D721Med (cell line): ENCODE results near the gene F11R.

Experiments used
- DNase-seq: peaks from one replicate; pipeline ENCODE4 v3.0.0; 2011; ENCODE audit warnings: low spot score; ENCODE audit not compliant: insufficient read length
- FAIRE-seq: peaks from 2 replicates; lab custom pipeline; 2011; peaks lifted over from hg19 to GRCh38; lab: Jason Lieb, UNC
- TF ChIP-seq, protein P1 (sequence below): IDR thresholded peaks from 2 replicates; pipeline ENCODE4 v1.5.1; 2012; ENCODE audit warnings: mild to moderate bottlenecking, control low read depth; ENCODE audit not compliant: insufficient read depth; ENCODE audit errors: missing control alignments

Gene F11R

DNA sequence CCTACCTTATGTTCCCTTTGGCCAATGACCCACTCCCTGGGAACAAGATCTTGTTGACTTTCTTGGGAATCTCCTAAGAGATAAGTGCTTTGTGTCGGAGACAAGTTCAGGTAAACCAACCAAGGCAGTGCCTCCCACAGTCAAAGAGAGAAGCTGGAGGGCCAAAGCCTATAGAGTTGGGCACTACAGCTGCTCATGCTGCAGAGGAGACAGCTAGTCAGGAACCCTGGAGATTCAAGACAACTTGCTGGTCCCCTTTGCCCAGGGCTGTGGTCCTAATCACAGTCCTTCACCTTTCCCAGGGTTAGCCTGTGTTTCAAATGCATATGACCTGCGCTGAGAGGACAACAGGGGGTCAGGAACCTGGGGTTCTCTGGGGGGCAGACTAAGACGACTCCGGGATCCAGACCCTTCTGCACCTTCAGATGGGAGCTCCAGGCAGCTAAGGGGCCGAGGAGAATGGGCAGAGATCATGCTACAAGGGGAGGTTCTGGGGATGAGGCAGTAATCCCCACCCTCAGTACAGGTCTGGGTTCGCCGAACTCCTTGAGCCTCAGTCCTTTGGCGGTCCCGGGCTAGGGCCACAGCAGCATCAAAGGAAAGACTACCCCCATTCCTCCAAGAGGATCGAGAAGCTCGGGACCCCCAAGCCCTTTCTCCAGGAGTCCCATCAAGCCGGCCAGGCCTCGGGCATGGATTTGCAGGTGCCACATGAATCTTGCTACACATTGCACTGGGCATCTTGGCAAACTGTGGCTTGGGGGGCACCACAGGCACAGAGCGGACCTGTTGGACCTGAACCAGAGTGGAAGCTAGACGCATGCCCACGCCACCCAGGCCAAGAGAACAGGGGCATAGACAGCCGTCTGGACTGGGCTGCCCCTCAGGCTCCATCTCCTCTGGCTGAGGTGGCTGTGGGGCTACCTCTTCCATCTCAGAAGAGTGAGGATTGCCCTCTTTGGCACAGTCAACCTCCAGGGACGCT, 26.8 kb upstream of the F11R start:
- FAIRE-seq (no peak), DNase-seq (no peak)
- TF ChIP-seq, protein P1, sequence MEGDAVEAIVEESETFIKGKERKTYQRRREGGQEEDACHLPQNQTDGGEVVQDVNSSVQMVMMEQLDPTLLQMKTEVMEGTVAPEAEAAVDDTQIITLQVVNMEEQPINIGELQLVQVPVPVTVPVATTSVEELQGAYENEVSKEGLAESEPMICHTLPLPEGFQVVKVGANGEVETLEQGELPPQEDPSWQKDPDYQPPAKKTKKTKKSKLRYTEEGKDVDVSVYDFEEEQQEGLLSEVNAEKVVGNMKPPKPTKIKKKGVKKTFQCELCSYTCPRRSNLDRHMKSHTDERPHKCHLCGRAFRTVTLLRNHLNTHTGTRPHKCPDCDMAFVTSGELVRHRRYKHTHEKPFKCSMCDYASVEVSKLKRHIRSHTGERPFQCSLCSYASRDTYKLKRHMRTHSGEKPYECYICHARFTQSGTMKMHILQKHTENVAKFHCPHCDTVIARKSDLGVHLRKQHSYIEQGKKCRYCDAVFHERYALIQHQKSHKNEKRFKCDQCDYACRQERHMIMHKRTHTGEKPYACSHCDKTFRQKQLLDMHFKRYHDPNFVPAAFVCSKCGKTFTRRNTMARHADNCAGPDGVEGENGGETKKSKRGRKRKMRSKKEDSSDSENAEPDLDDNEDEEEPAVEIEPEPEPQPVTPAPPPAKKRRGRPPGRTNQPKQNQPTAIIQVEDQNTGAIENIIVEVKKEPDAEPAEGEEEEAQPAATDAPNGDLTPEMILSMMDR: no peak

DNA sequence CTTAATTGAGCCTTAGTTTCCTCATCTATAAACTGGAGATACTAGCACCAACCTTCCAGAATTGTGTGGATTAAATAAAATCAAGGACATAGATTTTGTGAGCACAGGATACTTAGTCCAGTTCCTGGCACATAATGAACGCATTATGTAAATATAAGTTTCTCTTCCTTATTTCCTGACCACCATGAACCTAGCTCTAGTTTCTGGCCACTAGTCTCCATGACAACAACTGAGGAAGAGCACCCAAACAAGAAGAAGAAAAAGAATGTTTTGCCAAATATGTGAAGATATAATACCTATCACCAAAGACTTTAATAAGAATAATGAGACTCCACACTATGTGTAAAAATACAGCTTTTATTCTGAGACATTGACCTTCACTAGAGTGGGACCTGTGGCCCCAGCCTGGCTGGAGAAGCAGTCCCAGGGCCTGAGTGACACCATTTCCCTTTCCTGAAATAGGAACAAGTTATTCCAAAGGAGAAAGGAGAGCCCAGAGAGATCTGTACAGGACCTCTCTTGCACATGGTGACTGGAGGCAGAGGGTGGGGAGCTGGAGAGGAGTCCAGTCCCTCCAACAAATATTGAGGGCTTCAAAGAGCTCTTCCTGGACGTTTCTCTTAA, 25.8 kb upstream of the F11R start:
- DNase-seq (no peak), FAIRE-seq (no peak)
- TF ChIP-seq, protein P1: no peak

DNA sequence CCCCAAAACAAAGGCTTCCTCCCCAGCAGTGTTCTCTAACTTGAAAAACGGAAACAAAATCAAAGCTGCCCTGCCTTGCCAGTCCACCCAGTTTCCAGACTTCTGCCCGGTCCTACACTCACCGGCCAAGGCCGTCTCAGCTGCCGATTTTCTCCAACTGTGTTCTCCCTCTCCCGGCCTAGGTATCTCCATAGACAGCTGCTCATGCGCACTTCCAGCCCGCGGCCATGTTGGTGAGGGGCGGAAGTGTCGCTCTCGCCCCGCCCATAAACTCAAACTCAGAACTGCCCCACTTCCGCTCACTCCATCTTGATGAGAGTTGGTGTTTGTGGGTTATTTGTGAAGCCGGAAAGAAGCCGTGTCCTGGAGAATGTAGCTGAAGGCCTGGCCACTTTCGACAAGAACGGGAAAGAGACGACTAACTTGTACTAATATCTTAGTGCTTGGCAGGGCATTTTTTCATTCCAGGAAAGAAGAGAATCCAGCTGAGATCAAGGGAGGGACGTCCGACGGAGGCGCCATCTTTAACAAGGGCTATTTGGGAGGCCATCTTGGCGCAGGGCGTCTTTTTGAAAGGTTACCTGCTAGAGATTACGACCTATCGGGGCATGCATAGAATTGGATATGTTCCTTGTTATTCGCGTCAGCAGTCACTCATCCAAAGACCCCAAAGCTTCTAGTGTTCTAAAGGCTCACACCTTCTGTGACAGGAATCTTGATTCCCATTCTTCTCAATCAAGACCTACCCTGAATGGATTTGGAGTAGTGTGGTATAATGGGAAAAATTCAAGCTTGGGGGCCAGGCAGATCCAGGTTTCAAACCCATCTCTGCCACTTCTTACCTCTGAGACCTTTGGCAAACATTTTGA, 25.0 kb upstream of the F11R start, which contains the start of gene USF1:
Gene USF1 (minus strand): TSS at position 242 of the 869 bp plus-strand sequence. CDS start 2,702 bp downstream, outside the sequence.
- FAIRE-seq (peak; percentile 46), DNase-seq (peak; percentile 93)
- TF ChIP-seq, protein P1: no peak

DNA sequence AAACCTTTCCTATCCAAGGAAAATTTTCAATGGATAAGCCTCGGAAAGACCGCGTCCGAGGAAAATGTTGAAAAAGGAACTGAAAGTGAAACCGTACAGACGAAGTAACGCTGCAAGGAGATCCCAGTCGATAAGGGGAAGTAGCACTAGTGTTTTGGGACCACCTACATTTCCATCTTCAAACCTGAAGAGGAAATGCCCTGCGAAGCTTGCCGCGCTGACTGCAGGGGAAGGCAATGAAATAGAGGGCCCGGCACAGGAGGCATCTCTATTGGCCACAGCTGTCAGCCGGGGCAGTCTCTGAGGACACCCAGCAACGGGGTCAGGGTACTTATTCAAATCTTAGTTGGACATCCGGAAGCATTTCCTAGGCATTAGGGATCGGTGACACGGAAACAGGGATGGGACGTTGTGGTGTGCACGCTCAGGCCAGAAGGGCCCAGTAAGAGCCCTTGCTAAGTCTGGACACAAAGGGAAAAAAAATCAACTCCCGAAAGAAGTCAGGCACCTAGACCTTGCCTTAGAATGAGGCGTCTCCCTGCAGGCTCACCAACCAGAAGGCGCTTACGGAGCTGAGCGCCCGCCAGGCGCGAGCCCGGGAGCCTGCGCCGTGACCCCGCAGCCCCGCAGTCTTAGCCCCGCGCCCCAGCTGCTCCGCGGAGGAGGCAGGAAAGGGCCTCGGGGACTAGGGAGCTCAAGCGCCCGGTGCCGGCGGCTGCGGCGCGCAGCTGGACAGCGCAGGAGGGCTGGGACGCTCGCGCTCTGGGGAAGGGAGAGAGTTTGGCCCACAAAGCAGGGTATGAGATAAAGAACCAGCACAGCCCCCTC, 24.2 kb upstream of the F11R start:
- DNase-seq (no peak), FAIRE-seq (no peak)

DNA sequence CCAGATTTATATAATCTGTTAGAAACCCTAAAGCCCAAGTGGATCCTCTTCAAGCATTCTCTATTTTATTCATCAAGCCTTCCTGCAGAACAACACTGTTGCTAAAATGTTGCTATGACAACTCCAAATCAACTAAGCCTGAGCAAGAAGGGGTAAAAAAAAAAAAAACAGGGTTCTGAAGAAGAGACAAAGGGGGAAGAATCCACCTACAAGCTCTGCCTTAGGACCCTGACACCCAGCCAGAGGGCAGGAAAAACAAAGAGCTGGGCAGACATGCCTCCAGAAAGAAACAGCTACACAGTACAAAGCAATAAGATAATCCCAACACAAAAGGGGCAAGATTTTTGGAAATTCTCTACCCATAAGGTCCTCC, 23.6 kb upstream of the F11R start:
- no peak for FAIRE-seq
- TF ChIP-seq, protein P1: no peak
- DNase-seq: no peak

More for the DNA sequence above, 24.2 kb upstream of the F11R start:
- TF ChIP-seq, protein P1: no peak

DNA sequence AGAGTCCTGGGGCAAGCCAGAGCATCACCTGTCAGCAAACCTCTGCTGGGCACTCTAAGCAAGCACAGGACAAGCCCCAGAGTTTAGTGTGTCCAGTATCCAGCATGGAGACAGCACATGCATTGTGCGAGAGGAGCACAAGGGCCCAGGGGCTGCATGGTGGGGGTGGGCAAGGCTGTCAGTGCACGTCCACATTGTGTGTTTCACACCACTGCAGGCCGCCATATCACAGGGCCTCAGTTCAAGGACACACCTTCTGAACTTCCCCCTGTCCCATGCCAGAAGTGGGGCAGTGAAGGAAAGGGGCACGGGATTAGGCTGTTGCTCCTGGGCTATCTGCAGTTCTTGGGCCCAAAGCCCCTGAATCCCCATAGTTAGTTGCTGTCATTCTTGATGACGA, 18.6 kb upstream of the F11R start:
- TF ChIP-seq, protein P1: no peak
- FAIRE-seq: no peak
- no peak for DNase-seq
